GM12878 (cell line): ENCODE measurements around the gene DOCK9.

ENCODE experiments used
- ASH2L ChIP-seq: fragments of 300-600, 200-600 bp; sonication (generic); IDR thresholded peaks from 2 replicates; pipeline ENCODE4 v1.6.1; 2017; ENCODE audit warnings: low read depth, mild to moderate bottlenecking, borderline replicate concordance
- EED ChIP-seq: sonication (generic); IDR thresholded peaks from 2 replicates; pipeline ENCODE4 v1.6.1; 2016; ENCODE audit warnings: antibody characterized with exemption, low read depth
- HDAC2 ChIP-seq: fragments of 200-600 bp; sonication (generic); IDR thresholded peaks from 2 replicates; pipeline ENCODE4 v1.6.1; 2017
- NRF1 ChIP-seq: conservative IDR thresholded peaks from 2 replicates; pipeline ENCODE4 v1.6.1; 2011; ENCODE audit warnings: mild to moderate bottlenecking, low read depth, low read length, improper control_type of control experiment
- POLR2A ChIP-seq: IDR thresholded peaks from 2 replicates; pipeline ENCODE4 v1.6.1; 2011; ENCODE audit warnings: low read depth, mild to moderate bottlenecking, low read length
- POLR2AphosphoS5 ChIP-seq: IDR thresholded peaks from 2 replicates; pipeline ENCODE4 v1.6.1; 2011; ENCODE audit warnings: mild to moderate bottlenecking, low read length, inconsistent platforms
- RCOR1 ChIP-seq: conservative IDR thresholded peaks from 2 replicates; pipeline ENCODE4 v1.6.1; 2012; ENCODE audit warnings: low read depth, low read length, improper control_type of control experiment
- TCF12 ChIP-seq: IDR thresholded peaks from 2 replicates; pipeline ENCODE4 v1.6.1; 2011; ENCODE audit warnings: low read depth, mild to moderate bottlenecking, low read length
- ZNF207 ChIP-seq: fragments of 450-650 bp; IDR thresholded peaks from 2 replicates; pipeline ENCODE4 v1.6.1; 2014; ENCODE audit warnings: antibody characterized with exemption, mild to moderate bottlenecking, borderline replicate concordance
- TF ChIP-seq, protein P1 (sequence below), 3 experiments: IDR thresholded peaks in 2 of 3; conservative IDR thresholded peaks in 1 of 3; 2 replicates each; pipeline ENCODE4 v1.5.1; 2011; ENCODE audit warnings: low read depth in 3 of 3, low read length in 3 of 3, mild to moderate bottlenecking in 3 of 3, control low read depth in 2 of 3, moderate library complexity in 2 of 3, inconsistent platforms in 1 of 3, mixed read lengths in 1 of 3; ENCODE audit not compliant: control insufficient read depth in 2 of 3, insufficient read depth in 1 of 3; ENCODE audit errors: extremely low read depth in 1 of 3

DNA sequence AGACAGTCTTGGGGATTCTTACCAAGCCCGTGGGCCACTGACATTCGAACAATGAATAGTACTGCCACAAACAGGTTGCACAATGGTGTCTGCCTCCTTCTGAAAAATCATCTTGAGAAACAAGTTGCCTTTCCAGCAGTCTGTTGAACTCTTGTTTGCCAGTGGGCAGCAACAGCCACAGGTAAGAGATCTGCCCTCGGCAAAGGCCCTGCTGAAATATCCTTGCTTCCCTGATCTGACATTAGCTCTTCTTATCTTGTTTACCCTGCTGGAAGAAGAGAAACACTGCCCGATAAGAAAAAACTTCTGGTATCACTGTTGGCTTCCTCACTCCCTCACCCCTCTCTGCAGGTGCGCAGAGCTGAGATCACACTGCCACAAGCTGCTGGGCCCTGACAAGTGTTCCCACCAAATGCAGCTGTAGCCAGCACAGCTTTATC is 2.0 kb downstream of the DOCK9 start:
- TF ChIP-seq EED (no peak), NRF1 (no peak), HDAC2 (no peak), ASH2L (no peak), POLR2AphosphoS5 (no peak), ZNF207 (no peak), TCF12 (no peak), POLR2A (no peak), RCOR1 (no peak)
- TF ChIP-seq, protein P1, sequence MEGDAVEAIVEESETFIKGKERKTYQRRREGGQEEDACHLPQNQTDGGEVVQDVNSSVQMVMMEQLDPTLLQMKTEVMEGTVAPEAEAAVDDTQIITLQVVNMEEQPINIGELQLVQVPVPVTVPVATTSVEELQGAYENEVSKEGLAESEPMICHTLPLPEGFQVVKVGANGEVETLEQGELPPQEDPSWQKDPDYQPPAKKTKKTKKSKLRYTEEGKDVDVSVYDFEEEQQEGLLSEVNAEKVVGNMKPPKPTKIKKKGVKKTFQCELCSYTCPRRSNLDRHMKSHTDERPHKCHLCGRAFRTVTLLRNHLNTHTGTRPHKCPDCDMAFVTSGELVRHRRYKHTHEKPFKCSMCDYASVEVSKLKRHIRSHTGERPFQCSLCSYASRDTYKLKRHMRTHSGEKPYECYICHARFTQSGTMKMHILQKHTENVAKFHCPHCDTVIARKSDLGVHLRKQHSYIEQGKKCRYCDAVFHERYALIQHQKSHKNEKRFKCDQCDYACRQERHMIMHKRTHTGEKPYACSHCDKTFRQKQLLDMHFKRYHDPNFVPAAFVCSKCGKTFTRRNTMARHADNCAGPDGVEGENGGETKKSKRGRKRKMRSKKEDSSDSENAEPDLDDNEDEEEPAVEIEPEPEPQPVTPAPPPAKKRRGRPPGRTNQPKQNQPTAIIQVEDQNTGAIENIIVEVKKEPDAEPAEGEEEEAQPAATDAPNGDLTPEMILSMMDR (IDR thresholded peaks at IDR 0.05 in 2 of 3, conservative IDR thresholded peaks at IDR 0.05 in 1 of 3; ENCODE audit: control insufficient read depth in 2 of 3, extremely low read depth in 1 of 3, insufficient read depth in 1 of 3, low read depth in 3 of 3, low read length in 3 of 3), result no peak
